ENCODE measurements around the gene SYTL3. TPM values are rescaled to one million over a fixed set of nuclear protein-coding genes. Genes with fewer than 3 reads are reported as not detected.

SYTL3 gene
- total and polyA plus RNA-seq, 9 of the 15 experiments (the other 6 are each of a cell fraction or from before 2014, with no cell fraction given) = 0.04 to 0.46 (median 0.17) TPM; not detected in 1

DNA sequence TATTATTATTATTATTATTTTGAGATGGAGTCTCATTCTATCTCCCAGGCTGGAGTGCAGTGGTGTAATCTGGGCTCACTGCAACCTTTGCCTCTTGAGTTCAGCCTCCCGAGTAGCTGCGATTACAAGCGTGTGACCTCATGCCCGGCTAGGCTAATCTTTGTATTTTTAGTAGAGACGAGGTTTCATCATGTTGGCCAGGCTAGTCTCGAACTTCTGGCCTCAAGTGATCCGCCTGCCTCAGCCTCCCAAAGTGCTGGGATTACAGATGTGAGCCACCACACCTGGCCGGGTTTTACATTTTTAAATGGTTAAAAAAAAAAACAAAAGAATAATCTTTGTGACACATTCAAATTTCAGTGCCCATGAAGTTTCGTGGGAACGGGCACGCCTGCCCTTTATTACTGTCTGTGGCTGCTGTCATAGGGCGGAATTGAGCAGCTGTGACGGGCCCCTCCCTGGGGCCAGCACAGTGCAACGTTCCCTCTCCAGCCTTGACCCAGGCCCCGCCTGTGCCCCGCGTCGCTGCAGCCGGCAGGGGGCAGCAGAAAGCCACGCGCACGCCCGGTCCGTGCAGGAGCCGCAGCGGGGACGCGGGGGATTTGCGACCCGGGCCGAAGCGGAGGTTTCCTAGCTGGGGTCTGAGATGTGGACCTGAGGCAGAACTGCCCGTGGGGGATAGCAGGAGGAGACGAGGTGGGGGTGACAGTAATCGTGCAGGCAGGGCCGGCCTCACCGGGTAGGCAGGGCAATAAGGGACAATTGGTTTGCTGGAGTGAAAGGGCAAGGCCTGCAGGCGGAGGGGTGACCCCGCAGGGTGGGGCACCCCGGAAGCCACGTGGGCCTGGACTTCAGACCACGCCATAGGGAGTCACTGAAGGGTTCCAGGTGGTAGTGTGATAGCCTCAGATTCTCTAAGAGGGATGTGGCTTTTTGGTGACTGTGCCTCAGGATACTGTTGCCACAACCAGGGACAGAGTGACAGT is 54.3 kb downstream of the SYTL3 start (continued):
- TF ChIP-seq TFAP4 (CRISPR knock-in tag; IDR thresholded peaks at IDR 0.05; ENCODE audit: borderline replicate concordance) (peak; percentile 95), CBFA2T3 (IDR thresholded peaks at IDR 0.05) (peak; percentile 83), ELF1 (tag; IDR thresholded peaks at IDR 0.05) (peak; percentile 54; the same call in 1 of the 2 replicates), AFF1 (IDR thresholded peaks at IDR 0.05; ENCODE audit: low read depth in 1 of 2, partially characterized antibody in 2 of 2) (peak in 1 of 2 experiments; percentile 25), MNT (conservative IDR thresholded peaks at IDR 0.05) (peak; percentile 94 to 96), KDM1A (IDR thresholded peaks at IDR 0.05) (peak; percentile 61 to 68), HMGN3 (IDR thresholded peaks at IDR 0.05; ENCODE audit: borderline replicate concordance, extremely low read depth, insufficient read length, low read depth, low read length) (peak; percentile 81), PHF20 (IDR thresholded peaks at IDR 0.05; ENCODE audit: partially characterized antibody) (peak; percentile 51), ZFP36 (IDR thresholded peaks at IDR 0.05; ENCODE audit: low read depth, low read length, partially characterized antibody) (no peak), ZNF324 (CRISPR knock-in tag; IDR thresholded peaks at IDR 0.05) (peak; percentile 39; the same call in 1 of the 2 replicates), MLLT1 (IDR thresholded peaks at IDR 0.05) (0 out of 4 replicates have a peak, but pooled peaks of 1 of the 2 experiments have one; percentile 29), FOXK1 (CRISPR knock-in tag; IDR thresholded peaks at IDR 0.05; ENCODE audit: borderline replicate concordance) (peak; percentile 83; the same call in 1 of the 2 replicates), CXXC5 (CRISPR knock-in tag; IDR thresholded peaks at IDR 0.05) (peak; percentile 91)
- TF ChIP-seq, protein P1, sequence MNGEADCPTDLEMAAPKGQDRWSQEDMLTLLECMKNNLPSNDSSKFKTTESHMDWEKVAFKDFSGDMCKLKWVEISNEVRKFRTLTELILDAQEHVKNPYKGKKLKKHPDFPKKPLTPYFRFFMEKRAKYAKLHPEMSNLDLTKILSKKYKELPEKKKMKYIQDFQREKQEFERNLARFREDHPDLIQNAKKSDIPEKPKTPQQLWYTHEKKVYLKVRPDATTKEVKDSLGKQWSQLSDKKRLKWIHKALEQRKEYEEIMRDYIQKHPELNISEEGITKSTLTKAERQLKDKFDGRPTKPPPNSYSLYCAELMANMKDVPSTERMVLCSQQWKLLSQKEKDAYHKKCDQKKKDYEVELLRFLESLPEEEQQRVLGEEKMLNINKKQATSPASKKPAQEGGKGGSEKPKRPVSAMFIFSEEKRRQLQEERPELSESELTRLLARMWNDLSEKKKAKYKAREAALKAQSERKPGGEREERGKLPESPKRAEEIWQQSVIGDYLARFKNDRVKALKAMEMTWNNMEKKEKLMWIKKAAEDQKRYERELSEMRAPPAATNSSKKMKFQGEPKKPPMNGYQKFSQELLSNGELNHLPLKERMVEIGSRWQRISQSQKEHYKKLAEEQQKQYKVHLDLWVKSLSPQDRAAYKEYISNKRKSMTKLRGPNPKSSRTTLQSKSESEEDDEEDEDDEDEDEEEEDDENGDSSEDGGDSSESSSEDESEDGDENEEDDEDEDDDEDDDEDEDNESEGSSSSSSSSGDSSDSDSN (IDR thresholded peaks at IDR 0.05; ENCODE audit: borderline replicate concordance in 1 of 2, low read depth in 2 of 2, low read length in 2 of 2) = peak; percentile 34 to 88; a peak in 1 of 4 replicates

Measured in K562 (cell line).